Activated CD8-positive, alpha-beta memory T cell treated with anti-CD3 and anti-CD28 coated beads for 48 hours (primary cell): ENCODE measurements around the gene CMTM4.
"Not testable (repeated sequence)": the region's sequence is repeated elsewhere in the genome, so short reads cannot be mapped to it uniquely, and the experiment has no call there.

ENCODE experiments used
- DNase-seq, 3 experiments: peaks; one replicate each; pipeline ENCODE4 v3.0.0-alpha.2; 2020; ENCODE audit warnings: low read depth in 2 of 3, low spot score in 2 of 3

The CMTM4 gene

DNA sequence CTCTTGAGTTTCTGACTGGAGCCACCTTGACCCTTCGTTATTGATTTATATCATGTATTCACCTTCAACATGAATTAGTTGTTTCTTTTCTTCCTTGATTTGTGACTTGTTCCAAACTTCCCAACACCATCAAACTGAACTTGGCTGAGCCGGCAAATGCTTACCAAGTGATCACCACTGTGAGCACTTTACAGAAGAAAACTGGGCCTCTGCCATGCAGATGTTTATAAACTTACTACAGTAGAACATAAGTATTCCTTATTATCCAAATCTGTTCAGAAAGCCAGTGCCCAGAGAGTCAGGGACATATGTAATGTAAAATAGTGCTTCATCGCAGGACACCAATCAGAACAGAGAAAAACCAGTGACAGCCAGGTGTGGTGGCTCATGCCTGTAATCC lies 19.9 kb downstream of the CMTM4 start:
- DNase-seq = no peak

DNA sequence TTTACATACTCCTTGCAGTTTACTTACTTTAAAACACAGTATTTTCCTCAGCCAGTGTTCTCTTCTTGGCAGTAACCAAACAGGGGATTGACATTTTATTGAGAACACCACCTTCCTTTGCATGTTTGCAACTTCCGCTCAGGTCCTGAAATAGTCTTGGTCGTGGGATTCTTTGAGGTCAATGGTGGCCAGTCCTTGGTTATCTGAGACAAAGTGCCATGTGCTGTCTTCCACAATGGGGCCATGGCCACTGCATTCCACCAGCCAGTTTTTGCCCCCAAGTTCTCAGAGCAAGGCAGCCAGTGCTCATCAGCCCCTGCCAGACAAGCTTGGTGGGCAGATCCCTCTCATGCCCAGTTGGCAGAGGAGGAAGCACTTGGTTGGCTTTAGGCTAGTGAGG lies 22.9 kb downstream of the CMTM4 start:
- no peak for DNase-seq

DNA sequence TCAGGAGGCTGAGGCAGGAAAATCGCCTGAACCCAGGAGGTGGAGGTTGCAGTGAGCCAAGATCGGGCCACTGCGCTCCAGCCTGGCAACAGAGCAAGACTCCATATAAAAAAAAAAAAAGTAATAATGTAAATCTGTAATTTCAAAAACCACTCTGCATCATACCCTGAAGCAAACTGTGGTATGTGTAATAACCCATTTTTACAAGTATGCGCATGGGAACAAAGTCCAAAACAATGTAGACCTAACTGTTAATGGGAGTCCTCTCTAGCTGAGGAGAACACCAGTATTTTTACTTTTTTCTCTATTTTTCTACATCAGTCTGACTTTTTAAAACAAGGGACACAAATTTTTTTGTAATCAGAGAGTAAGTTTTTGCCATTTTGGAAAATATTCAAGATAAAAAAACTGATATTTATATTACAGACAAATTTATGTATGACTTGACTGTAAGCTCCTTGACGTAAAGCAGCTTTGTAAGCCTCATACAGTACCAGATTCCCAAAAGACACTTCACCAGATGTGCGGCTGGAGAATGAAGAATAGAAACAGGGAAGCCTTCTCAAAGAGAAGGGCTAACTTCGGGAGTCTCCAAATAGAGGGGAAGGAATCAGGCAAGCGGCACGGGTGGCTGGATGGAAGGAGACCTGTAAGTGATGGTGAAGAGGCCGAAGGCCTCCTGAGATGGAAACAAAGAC lies 25.7 kb downstream of the CMTM4 start:
- no peak for DNase-seq

DNA sequence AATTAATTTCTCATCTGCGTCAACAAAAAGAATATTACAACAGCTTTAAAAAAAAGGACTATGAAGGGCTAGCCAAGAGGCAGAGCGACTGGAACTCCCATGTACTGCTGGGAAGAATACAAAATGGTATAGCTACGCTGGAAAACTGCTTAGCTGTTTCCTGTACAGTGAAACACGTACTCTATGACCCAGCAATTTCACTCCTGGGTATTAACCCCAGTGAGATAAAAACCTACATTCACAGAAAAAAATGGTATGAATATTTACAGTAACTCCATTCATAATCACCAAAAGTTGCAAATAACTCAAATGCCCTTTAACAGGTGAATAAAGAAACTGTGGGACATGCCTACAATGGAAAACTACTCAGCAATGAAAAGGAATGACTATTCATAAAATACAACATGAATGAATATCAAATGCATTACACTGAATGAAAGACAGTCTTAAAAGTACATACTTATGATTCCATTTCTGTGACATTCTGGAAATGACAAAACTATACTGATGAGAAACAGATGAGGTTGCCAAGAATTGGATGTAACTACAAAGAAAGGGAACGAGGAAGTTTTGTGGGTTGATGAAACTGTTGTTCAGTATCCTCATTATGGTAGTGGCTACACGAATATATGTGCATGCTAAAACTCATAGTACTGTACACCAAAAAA lies 27.6 kb downstream of the CMTM4 start:
- DNase-seq = no peak

DNA sequence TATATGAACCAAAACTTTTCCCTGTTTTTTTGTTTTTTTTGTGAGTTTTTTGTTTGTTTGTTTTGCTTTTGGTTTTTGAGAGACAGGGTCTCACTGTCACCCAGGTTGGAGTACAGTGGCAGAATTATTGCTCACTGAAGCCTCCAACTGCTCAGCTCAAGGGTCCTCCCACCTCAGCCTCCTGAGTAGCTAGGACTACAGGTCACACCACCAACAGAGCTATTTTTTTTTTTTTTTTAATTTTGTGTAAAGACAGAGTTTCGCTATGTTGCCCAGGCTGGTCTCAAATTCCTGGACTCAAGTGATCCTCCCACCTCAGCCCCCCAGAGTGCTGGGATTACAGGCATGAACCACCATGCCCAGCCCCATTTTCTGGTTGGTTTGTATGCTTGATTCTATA lies 28.6 kb downstream of the CMTM4 start:
- DNase-seq = no peak

DNA sequence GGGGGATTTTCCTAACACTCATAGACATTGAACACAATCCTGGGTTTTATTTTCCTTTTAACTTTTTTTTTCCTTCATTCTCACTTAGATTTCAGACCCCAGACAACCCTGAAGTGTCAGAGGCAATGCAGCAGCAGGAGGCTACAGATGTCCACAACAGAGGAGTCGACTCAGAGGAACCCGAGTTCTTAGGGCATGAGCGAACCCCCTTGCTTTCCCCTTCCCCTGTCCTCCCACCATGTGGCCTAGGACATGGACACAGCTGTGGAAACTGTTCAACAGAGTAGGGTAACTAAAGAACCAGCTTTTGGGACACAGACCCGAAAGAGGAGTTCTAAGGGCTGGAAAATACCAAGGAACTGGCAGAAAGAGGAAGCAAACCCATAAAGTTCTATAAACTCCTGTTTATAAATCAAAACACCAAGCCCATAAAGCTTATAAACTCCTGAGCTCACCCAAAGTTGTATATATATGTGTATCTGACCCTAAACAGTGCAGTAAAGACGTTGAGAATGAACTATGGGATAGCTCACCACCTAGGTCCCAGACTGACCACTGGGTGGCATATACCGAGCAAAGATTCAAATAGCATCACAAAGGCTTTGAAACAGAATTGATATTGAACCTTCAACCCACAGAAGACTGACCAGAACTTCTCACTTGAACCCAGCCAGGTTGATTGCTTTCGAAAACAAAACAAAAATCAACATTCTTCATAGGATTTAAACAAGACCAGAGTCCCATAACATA lies 33.9 kb downstream of the CMTM4 start:
- no peak for DNase-seq

DNA sequence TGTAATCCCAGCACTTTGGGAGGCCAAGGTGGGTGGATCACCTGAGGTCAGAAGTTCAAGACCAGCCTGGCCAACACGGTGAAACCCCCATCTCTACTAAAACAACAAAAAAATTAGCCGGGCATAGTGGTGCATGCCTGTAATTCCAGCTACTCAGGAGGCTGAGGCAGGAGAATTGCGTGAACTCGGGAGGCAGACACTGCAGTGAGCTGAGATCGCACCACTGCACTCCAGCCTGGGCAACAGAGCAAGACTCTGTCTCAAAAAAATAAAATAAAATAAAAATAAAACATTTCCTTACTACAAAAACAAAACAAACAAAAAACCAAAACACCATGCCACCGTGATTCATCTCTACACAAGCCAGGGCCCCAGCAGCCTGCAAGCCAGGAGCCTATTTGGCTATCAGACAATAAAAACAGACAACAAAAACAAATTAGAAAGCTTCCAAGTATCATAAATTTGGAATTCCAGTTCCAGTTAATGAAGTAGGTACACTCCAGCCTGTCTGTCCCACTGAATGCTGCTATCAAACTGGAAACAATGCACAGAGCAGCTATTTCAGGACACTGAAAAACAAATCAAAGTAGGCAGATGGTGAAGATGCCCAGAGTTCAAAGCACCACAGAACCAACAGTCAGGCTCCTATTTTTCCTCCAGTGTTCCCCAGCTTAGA lies 34.7 kb downstream of the CMTM4 start:
- DNase-seq = not testable (repeated sequence)

DNA sequence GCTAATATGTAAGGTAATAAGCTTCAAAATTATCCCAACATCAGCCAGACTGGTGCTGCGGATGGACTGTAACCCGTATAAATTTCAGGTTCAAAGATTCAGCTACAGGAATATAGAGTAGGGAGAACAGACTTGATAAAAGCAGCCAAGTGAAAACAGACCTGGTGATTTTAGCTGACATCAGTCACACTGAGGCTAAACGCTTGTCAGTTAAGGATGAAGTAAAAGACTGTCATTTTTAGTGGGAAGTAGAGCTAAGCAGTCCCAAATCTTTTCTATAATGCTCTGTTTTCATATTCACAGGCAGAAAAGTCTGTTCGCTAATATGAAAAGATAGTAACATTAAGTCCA lies 35.4 kb downstream of the CMTM4 start:
- no peak for DNase-seq

DNA sequence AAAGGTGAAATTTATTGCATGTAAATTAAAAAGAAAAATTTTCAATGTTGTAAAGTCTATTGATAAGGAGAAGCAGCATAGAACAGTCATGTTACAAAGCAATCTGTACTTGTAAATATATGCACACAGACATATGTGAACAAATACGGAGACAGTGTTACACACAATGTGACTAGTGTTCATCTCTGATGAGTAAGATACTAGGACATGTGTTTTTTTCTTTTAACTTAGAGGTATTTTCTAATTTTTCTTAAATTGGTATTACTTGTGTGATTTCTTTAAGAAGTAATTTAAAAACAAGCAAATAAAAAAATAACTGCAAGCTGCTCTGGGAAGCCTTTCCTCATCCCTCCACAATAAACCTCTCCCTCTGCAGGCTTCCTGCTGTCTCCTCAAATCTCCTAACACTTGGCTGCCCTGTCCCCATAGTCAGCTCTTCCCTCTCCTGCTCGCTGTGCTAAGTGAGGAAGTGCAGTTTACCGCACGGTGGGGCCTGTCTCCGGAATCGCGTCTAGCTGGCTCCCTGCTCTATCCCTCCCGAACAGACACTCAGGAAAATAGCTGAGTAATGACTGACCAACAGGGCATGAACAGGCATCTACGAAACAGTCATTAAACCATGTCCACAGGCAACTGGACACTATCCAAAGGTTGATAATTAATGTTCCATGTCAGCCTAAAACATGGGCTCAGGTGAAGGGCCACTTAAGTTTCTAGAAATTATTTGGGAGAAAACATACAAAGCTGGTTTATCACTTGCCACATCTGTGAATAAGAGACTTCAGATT lies 35.9 kb downstream of the CMTM4 start:
- no peak for DNase-seq

DNA sequence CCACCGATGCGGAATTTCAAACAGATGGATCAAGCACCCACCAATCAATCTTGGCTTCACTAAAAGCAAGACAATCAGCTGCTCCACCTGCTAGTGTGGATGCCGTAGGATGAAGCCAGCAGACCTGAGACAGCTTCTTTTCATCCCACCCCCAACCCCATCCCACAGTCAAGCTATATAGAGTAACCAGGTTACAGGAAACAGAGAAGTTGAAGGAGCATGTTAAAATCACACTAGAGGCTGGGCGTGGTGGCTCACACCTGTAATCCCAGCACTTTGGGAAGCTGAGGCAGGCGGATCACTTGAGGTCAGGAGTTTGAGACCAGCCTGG lies 37.7 kb downstream of the CMTM4 start:
- DNase-seq = no peak

DNA sequence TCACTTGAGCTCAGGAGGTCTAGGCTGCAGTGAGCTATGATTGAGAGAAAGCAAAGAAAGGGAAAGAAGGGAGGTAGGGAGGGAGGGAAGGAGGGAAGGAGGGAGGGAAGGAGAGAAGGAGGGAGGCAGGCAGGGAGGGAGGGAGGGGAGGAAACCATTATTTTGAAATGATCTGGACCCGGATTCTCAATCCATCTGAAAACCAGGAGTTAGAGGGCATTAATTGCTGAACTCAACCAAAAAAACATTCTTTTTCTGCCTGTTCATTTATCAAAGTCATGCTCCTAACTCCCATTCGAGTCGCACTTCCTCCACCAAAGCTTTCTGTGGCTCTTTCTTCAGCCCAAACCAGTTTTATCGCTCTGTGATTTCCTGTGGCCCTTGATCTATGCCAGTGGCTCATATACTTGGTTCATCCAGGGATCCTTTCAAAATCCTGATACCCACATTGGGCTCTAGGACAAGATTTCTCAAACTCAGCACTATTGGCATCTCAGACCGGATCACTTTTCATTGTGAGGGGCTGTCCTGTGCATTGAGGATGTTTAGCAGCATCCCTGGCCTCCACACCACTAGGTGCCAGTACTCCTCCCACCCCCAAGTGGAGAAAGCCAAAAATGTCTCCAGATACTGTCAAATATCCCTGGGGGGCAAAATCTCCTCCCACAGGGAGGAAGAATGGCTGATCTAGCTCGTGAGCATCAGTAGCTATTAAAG lies 38.2 kb downstream of the CMTM4 start:
- DNase-seq = no peak

DNA sequence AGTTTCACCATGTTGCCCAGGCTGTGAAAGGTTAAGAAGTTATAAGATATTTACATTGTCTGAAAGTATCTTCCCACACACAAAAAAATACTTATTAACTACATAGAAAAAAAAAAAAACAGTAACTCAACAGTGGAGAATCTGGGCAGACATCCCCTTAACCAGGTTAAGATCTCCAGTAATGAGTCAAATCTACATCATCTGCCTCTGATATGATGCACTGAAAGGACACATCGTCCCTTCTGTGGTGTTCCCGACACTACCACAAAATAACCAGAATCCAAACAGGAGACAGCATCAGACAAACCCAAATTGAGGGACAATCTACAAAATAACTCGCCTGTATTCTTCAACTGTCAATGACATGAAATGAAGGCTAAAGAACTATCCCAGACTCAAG lies 40.0 kb downstream of the CMTM4 start:
- no peak for DNase-seq

DNA sequence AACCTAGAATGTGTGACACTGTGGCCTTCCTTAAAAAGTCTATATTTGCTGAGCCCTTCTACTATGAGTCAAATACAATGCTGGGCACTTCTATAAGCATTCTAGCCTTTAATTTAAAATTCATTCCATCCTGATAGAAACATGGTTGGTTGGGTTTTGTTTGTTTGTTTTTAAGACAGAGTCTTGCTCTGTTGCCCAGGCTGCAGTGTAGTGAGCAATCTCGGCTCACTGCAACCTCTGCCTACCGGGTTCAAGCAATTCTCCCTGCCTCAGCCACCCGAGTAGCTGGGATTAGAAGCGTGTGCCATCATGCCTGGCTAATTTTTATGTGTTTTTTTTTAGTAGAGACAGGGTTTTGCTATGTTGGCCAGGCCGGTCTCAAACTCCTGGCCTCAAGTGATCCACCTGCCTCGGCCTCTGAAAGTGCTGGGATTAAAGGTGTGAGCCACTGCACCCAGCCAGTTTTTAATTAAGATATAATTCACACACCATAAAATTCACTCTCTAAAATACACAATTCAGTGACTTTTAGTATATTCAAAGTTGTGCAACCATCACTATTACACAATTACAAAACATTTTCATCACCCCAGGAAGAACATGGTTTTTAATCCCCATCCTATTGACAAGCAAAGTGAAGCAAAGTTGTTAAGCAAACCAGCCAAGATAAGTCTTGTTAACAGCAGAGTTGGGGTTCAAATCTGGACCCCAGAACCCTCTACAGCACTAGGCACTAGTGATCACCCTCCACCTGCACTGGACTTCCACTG lies 42.8 kb downstream of the CMTM4 start:
- DNase-seq = no peak

DNA sequence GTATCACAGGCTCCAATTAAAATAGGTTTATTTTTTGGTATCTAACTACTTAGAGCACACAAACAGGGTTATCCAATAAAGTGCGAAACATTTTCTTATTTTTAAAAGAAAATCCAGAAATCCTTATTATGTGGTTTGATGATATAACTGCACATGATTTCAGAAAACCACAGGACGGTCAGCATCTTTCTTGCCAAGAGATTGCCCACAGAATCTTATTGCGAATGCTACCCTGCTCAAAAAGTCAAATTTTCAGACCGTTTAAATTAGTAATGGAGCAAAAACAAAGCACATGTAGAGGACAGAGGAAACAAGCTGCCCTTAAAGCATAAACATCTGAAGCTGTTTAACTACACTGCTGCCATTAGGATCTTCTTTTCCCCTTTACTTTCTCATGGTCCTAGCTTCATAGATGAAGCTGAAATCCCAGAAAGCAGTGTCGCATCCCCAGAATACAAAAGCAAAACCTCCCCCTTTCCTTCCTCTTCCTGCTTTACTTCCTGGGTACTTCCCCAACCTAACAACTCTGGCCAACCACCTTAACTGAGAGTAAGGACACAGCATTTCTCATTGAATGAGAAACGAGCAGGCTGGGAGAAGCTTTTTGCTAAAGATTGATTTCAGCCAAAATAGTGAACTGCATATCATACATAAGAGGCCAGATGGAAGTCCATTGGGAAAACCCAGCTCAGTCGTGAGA lies 43.7 kb downstream of the CMTM4 start:
- DNase-seq = no peak

DNA sequence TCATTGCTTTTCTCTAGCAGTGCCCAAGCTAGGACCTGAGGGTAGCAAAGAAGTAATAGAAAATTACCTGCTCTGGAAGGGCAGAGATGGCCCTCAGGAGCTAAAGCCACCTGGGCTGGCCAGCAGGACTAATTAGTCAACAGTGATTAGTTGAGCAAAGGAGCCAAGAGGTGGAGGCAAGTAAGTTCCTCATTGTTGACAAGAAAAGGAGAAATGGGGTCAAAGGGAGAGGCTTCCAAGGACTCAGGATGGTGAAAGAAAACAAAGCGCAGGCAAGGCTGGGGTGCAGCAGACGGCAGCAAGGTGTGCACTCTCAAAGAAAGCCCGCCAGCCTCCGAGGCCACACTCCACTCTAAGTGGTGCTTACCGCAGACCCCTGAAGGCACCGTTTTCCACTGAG lies 44.6 kb downstream of the CMTM4 start:
- no peak for DNase-seq

DNA sequence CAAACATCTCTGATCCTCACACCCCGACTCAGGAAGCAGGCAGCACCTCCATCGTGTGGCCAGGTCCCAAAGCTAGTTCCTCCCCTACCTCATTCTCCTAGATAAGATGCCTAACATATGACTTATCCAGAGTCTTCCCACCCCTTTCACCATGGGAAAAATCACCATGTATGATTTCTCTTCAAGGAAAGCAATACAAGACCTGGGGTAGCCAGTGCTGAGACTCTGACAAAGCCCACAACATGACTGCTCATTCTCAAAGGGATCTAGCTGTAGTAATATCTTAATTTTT lies 45.1 kb downstream of the CMTM4 start:
- no peak for DNase-seq

DNA sequence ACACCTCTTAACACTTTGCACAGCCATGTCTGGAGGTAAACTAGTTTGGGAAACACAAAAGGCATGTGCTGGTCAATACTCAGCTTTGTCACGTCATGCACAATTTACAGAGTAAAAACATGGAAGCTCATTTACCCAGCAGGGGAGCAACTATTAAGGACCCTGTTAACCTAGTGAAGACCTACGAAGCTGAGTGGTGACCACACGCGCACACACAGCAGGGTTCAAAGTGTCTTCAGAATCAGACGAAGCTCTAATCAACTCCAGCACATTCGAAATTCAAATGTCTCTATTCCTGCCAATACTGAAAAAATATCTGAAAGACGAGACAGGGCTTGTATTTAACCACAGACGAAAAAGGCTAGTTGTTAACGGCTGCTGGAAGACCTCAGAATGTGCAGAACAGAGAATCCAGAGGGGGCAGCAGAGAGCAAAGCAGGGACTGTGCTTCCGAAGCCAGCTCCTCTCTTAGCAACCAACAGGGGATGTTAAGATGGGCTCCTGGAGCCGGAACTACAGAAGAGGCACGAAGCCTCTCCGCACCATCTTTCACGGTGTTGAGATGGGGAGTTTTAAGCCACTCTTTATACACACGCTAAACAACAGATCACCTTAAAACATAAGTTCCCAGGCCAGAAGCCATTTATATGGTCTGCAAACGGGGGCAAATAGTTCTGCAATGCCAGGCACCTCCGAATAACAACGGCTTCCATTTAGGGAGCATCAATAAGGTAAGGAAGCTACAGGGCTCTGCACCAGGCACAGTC lies 45.7 kb downstream of the CMTM4 start:
- DNase-seq = peak; percentile 26 to 54 (median 39)

DNA sequence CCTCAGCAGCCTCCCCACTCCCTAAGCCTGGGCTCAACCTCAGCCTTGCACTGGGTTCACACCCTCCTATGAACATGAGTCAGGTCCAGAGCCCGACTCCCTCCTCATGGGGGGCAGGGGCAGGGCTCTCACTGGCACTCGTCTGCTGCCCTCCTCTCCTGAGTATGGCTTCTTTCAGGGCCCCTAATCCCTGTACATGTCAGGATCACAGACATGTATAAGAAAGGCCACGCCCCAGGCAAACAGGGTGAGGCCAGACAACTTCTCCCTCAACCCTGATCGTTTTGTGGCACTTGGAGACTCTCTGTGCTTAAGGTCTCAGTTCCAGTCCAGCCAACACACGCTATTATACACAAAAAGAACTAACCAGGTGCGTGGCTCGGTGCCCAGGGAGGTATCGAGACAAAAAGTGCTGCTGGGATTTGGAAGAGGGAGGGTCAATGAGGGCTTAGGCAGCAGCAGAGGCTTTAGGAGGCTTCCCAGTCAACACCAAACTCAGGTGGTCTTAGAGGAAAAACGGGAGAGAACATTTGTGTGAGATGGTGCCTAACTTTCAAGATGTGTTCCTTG lies 46.8 kb downstream of the CMTM4 start:
- DNase-seq = no peak
